Measurements from ENCODE around the gene SMIM5. TPM values are rescaled to one million over a fixed set of nuclear protein-coding genes. Genes with fewer than 3 reads are reported as not detected.

SMIM5 gene
- total RNA-seq, 1 donor from 2014 or later, result 2.2 TPM

GRCh38 chr17:75642182-75642783, 9.0 kb downstream of the SMIM5 start:
- no peak overlapping the region for H3K4me3 ChIP-seq
- DNase-seq (ENCODE audit: extremely low spot score in 2 of 2), result no peak
- H3K27me3 ChIP-seq, result no peaks in the 10 kb centered on the region
- intact Hi-C loops (cut with DNase I), result no loop called here
- TF ChIP-seq POLR2AphosphoS5 (IDR thresholded peaks at IDR 0.05; ENCODE audit: insufficient read depth in 1 of 2, low read depth in 1 of 2), result no peak
- TF ChIP-seq, protein P1, sequence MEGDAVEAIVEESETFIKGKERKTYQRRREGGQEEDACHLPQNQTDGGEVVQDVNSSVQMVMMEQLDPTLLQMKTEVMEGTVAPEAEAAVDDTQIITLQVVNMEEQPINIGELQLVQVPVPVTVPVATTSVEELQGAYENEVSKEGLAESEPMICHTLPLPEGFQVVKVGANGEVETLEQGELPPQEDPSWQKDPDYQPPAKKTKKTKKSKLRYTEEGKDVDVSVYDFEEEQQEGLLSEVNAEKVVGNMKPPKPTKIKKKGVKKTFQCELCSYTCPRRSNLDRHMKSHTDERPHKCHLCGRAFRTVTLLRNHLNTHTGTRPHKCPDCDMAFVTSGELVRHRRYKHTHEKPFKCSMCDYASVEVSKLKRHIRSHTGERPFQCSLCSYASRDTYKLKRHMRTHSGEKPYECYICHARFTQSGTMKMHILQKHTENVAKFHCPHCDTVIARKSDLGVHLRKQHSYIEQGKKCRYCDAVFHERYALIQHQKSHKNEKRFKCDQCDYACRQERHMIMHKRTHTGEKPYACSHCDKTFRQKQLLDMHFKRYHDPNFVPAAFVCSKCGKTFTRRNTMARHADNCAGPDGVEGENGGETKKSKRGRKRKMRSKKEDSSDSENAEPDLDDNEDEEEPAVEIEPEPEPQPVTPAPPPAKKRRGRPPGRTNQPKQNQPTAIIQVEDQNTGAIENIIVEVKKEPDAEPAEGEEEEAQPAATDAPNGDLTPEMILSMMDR (IDR thresholded peaks at IDR 0.05), result no peak
- TF ChIP-seq POLR2A (IDR thresholded peaks at IDR 0.05), result no peak
- H3K27ac ChIP-seq, result peak overlapping the region; percentile 54
- H3K9me3 ChIP-seq, result no peaks in the 10 kb centered on the region
- H3K4me1 ChIP-seq, result peaks cover 35% of the 10 kb centered on the region
- H3K36me3 ChIP-seq, result no peaks in the 10 kb centered on the region

DNA sequence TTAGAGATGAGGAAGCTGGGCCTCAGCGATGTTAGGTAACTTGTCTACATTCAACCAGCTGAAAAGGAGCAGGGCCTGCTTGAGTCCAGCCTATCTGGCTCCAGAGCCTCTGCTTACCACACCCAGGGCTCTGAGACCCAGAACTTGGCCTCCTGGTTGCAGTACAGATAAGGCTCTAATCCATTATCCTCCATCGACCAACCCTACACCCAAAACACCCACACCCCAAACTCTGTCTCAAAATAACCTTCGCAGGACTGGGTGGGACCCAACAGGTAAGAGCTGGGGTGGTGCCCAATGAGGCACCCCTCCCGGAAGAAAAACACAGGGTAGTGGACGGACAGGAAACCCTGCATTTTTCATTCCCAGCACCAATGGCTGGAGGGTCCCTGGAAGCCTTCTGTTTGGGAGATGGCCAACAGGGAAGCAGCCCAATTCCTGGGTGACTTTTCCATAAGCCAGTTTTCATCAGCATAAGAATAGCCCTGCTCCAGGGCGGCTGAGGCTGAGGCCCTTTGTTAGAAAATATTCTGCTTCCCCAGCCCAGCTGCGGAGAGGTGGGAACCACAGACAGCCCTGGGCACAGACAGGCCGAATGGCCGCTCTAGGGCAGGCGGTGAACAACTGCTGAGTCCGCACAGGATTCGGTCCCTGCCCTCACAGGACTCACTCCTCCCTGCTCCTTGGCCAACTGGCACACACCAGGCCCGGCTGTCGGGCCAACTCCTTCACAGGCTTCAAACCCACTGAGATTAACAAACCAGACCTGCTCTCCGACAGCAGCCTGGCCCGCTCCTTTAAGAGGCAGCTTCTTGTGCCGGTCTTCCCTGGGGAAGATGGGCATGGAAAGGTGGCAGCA, 9.8 kb downstream of the SMIM5 start:
- DNase-seq (ENCODE audit: extremely low spot score in 2 of 2), result no peak
- H3K27ac ChIP-seq, result peak overlapping the region; percentile 54

DNA sequence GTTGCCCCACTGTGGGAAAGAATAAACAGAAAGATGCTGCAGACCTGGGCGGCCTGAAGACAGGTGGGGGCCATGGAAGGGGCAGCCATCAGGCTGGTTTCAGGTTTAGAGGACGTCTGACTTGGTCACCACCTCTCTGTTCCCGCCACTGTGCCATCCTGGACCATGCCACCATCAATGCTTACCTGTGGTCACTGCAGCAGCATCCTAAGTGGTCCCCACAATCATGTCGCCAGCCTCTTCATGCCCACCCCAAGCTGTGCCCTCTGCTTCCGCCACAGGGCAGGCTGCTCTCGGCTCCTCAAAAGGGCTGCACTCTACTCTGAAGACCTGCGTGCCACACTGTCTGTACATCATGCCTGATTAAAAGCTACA, 10.4 kb downstream of the SMIM5 start:
- Histone ChIP-seq H3K27me3 (no peaks in the 10 kb centered on the region), H3K4me3 (no peak overlapping the region), H3K27ac (peak overlapping the region; percentile 50), H3K9me3 (no peaks in the 10 kb centered on the region), H3K36me3 (no peaks in the 10 kb centered on the region), H3K4me1 (peaks cover 35% of the 10 kb centered on the region)
- TF ChIP-seq POLR2AphosphoS5 (IDR thresholded peaks at IDR 0.05; ENCODE audit: insufficient read depth in 1 of 2, low read depth in 1 of 2), result no peak
- no peak for TF ChIP-seq POLR2A (IDR thresholded peaks at IDR 0.05)
- TF ChIP-seq, protein P1 (IDR thresholded peaks at IDR 0.05), result no peak
- intact Hi-C loops (cut with DNase I), result no loop called here
- no peak for DNase-seq (ENCODE audit: extremely low spot score in 2 of 2)

More for the DNA sequence above, 9.8 kb downstream of the SMIM5 start:
- H3K27me3 ChIP-seq, result no peaks in the 10 kb centered on the region
- H3K4me3 ChIP-seq, result no peak overlapping the region
- no peaks in the 10 kb centered on the region for H3K9me3 ChIP-seq
- peaks cover 35% of the 10 kb centered on the region for H3K4me1 ChIP-seq
- H3K36me3 ChIP-seq, result no peaks in the 10 kb centered on the region
- intact Hi-C loops (cut with DNase I), result no loop called here
- TF ChIP-seq POLR2A (IDR thresholded peaks at IDR 0.05) (no peak), POLR2AphosphoS5 (IDR thresholded peaks at IDR 0.05; ENCODE audit: insufficient read depth in 1 of 2, low read depth in 1 of 2) (no peak)
- TF ChIP-seq, protein P1 (IDR thresholded peaks at IDR 0.05), result no peak

DNA sequence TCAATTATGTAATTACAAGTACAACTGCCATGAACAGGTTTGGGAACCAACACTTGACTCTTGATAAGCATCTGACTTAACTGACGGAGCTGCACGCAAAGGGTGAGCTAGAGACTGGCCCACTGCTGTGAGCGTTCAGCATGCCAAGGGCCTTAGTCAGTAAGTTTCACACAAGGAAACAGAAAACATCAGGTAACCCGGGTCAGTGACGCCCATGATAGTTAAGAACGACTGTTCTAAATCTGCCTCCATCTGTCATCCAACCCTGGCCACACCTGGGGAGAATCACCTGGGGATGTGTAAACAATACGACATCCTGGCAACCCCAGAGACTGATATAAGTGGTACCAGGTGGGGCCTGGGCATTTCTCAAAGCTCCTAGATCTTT, 12.3 kb downstream of the SMIM5 start:
- Histone ChIP-seq H3K27ac (peak overlapping the region; percentile 54), H3K4me1 (peaks cover 35% of the 10 kb centered on the region), H3K36me3 (peaks cover 0 to 18% of the 10 kb centered on the region in 2 donors), H3K9me3 (no peaks in the 10 kb centered on the region), H3K4me3 (no peak overlapping the region), H3K27me3 (no peaks in the 10 kb centered on the region)
- TF ChIP-seq POLR2A (IDR thresholded peaks at IDR 0.05), result no peak
- intact Hi-C loops (cut with DNase I), result no loop called here
- DNase-seq (ENCODE audit: extremely low spot score in 2 of 2), result no peak

GRCh38 chr17:75645889-75646637, 12.8 kb downstream of the SMIM5 start:
- peak in 1 of 2 donors; percentile 77 for DNase-seq (ENCODE audit: extremely low spot score in 2 of 2)
- no peaks in the 10 kb centered on the region for H3K27me3 ChIP-seq
- peaks cover 35% of the 10 kb centered on the region for H3K4me1 ChIP-seq
- H3K4me3 ChIP-seq, result no peak overlapping the region
- intact Hi-C loops (cut with DNase I), result no loop called here
- no peaks in the 10 kb centered on the region for H3K9me3 ChIP-seq
- peak overlapping the region; percentile 54 for H3K27ac ChIP-seq
- H3K36me3 ChIP-seq, result peaks cover 0 to 23% of the 10 kb centered on the region in 2 donors
- TF ChIP-seq POLR2AphosphoS5 (IDR thresholded peaks at IDR 0.05; ENCODE audit: insufficient read depth in 1 of 2, low read depth in 1 of 2) (no peak), POLR2A (IDR thresholded peaks at IDR 0.05) (no peak)
- TF ChIP-seq, protein P1 (IDR thresholded peaks at IDR 0.05), result no peak
